GM18858 (cell line): ENCODE results near the gene HDLBP.
"Not testable (repeated sequence)": the region's sequence is repeated elsewhere in the genome, so short reads cannot be mapped to it uniquely, and the experiment has no call there.

Source experiments
- ATAC-seq: cut with Tn5 transposase; IDR thresholded peaks from one replicate; pipeline ENCODE4 v1.9.1; 2021; ENCODE audit not compliant: unreplicated experiment

The HDLBP gene

GRCh38 chr2:241304039-241304670 is 11.3 kb downstream of the HDLBP start:
- ATAC-seq: no peak

GRCh38 chr2:241302759-241303651 is 12.5 kb downstream of the HDLBP start:
- no peak for ATAC-seq

- ATAC-seq: no peak
Observed at GRCh38 chr2:241302083-241302482, 13.4 kb downstream of the HDLBP start.

- no peak for ATAC-seq
Observed at GRCh38 chr2:241300000-241300399, 15.5 kb downstream of the HDLBP start.

- no peak for ATAC-seq
Observed at GRCh38 chr2:241298673-241299072, 16.8 kb downstream of the HDLBP start.

- no peak for ATAC-seq
Observed at GRCh38 chr2:241296767-241297166, 18.7 kb downstream of the HDLBP start.

- ATAC-seq: no peak
Observed at GRCh38 chr2:241295326-241296095, 20.0 kb downstream of the HDLBP start.

GRCh38 chr2:241293378-241293797 is 22.1 kb downstream of the HDLBP start:
- not testable (repeated sequence) for ATAC-seq

- no peak for ATAC-seq
Observed at GRCh38 chr2:241291977-241292376, 23.5 kb downstream of the HDLBP start.

GRCh38 chr2:241291153-241291552 is 24.3 kb downstream of the HDLBP start:
- ATAC-seq: no peak

- ATAC-seq: no peak
Observed at GRCh38 chr2:241289597-241289996, 25.9 kb downstream of the HDLBP start.

- ATAC-seq: no peak
Observed at GRCh38 chr2:241289053-241289452, 26.4 kb downstream of the HDLBP start.

- ATAC-seq: no peak
Observed at GRCh38 chr2:241288324-241288888, 27.1 kb downstream of the HDLBP start.

GRCh38 chr2:241286348-241287090 is 29.0 kb downstream of the HDLBP start:
- no peak for ATAC-seq

GRCh38 chr2:241285596-241285995 is 29.9 kb downstream of the HDLBP start:
- ATAC-seq: no peak

- no peak for ATAC-seq
Observed at GRCh38 chr2:241282555-241282954, 32.9 kb downstream of the HDLBP start.

GRCh38 chr2:241280291-241280690 is 35.2 kb downstream of the HDLBP start:
- no peak for ATAC-seq

- no peak for ATAC-seq
Observed at GRCh38 chr2:241279828-241280227, 35.6 kb downstream of the HDLBP start.

GRCh38 chr2:241279413-241279812 is 36.1 kb downstream of the HDLBP start:
- no peak for ATAC-seq

GRCh38 chr2:241278306-241278705 is 37.2 kb downstream of the HDLBP start:
- not testable (repeated sequence) for ATAC-seq

- ATAC-seq: no peak
Observed at GRCh38 chr2:241275910-241276309, 39.6 kb downstream of the HDLBP start.
